Activated CD4-positive, alpha-beta T cell treated with anti-CD3 and anti-CD28 coated beads, Interleukin-2, amount 10 ng/mL, durations not matched to agents 24 days and 14 days (primary cell): ENCODE results near the gene GSTO2. TPM values are rescaled to one million over a fixed set of nuclear protein-coding genes. Genes with fewer than 3 reads are reported as not detected.

Experiments
- DNase-seq: peaks from one replicate; pipeline ENCODE4 v3.0.0; 2022
- H3K27ac Mint-ChIP-seq: one replicate; pipeline ENCODE4 v1.8.0; 2022; ENCODE audit warnings: mild to moderate bottlenecking, mixed read lengths
- H3K27me3 Mint-ChIP-seq: one replicate; pipeline ENCODE4 v1.8.0; 2022; ENCODE audit warnings: mixed read lengths
- H3K36me3 Mint-ChIP-seq: one replicate; pipeline ENCODE4 v1.8.0; 2022; ENCODE audit warnings: low read depth, mild to moderate bottlenecking, mixed read lengths
- H3K4me1 Mint-ChIP-seq: one replicate; pipeline ENCODE4 v1.8.0; 2021; ENCODE audit warnings: mixed read lengths
- H3K4me3 Mint-ChIP-seq: one replicate; pipeline ENCODE4 v1.8.0; 2022; ENCODE audit warnings: mild to moderate bottlenecking, moderate library complexity, mixed read lengths
- H3K9me3 Mint-ChIP-seq: one replicate; pipeline ENCODE4 v1.8.0; 2021; ENCODE audit warnings: mixed read lengths
- intact Hi-C: fragments of 100-400 bp; cut with micrococcal nuclease; formaldehyde crosslinking; loops from one replicate; pipeline ENCODE4 v1.15.1; 2023
- total RNA-seq: library from RNA; stranded (reverse); gene quantifications from 2 replicates; pipeline ENCODE4 v1.2.3, GENCODE V29; 2022

Gene GSTO2
- total RNA-seq, 1 donor from 2014 or later: 0.77 TPM

DNA sequence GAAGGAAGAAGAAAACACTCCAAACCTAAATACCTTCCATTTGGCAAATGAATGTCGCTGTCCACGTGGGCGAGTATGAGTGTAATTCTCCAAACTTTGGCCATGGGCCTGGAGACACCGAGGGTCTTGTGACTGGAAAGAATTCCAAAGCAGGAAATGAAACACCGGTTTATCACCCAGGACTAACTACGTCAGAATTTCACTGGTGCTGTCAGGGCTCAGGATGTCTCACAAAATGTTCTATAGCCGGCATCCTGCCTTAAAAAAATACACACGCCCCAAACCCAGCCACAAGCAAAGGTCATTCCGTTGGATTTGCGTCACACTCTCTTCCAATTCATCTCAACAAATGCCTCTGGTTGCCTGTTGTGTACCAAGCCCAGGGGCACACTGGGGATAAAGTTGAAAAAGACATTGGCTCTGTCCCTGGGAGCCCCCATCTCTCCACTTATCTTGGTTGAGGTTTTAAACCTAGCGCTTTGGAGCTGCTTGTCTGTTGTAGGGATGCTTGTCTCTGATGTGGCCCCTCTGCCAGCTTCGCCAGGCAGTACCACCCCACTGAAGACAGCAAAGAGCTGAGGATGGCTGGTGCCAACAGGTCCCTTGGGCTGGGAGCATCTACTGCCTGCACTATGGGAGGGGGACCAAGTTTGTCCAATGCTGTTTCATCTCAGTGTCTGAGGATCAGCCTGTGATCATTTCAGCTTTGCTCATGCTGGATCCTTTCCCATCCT lies 31.2 kb downstream of the GSTO2 start:
- Mint-ChIP-seq H3K36me3 (peaks cover 6% of the 10 kb centered on the region), H3K4me1 (peaks cover 35% of the 10 kb centered on the region), H3K4me3 (peak overlapping the region; percentile 27), H3K27me3 (no peaks in the 10 kb centered on the region), H3K27ac (peak overlapping the region; percentile 75), H3K9me3 (no peaks in the 10 kb centered on the region)
- intact Hi-C loops: no loop called here
- DNase-seq: peak; percentile 68

DNA sequence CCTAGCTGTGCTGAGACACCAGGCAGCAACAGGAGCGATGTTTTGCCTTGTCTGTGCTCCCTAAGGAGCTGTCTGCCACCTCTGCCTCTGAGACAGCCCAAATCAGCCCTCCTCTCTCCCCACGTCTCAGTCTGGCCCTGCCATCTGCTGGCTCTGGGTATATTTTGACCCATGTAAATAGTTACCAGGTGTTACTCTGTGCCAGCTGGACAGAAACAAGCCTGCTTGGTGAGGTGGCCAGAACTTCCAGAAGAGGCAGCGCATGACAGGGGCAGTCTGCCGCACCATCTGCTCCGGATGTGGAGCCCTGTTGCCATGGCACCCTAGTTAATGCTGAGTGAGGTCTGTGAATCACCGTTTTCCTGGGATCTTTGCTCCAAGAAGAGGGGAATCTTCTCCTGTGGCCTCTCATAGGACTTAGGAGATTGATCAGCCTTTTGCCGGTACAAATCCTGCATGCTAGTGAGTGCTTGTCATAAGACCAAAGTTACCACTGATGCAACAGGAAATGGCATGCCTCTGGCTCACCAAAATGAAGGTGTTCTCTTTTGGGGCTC lies 31.8 kb downstream of the GSTO2 start:
- peaks cover 6% of the 10 kb centered on the region for H3K36me3 Mint-ChIP-seq
- H3K4me1 Mint-ChIP-seq: peaks cover 37% of the 10 kb centered on the region
- H3K9me3 Mint-ChIP-seq: no peaks in the 10 kb centered on the region
- peak overlapping the region; percentile 19 for H3K4me3 Mint-ChIP-seq
- DNase-seq: peak; percentile 79
- H3K27me3 Mint-ChIP-seq: no peaks in the 10 kb centered on the region
- intact Hi-C loops: loop anchor here (1.0 kb wide), 1 partner anchor 52 kb away; the partner anchor contains the start of gene CFAP58
- peak overlapping the region; percentile 75 for H3K27ac Mint-ChIP-seq

DNA sequence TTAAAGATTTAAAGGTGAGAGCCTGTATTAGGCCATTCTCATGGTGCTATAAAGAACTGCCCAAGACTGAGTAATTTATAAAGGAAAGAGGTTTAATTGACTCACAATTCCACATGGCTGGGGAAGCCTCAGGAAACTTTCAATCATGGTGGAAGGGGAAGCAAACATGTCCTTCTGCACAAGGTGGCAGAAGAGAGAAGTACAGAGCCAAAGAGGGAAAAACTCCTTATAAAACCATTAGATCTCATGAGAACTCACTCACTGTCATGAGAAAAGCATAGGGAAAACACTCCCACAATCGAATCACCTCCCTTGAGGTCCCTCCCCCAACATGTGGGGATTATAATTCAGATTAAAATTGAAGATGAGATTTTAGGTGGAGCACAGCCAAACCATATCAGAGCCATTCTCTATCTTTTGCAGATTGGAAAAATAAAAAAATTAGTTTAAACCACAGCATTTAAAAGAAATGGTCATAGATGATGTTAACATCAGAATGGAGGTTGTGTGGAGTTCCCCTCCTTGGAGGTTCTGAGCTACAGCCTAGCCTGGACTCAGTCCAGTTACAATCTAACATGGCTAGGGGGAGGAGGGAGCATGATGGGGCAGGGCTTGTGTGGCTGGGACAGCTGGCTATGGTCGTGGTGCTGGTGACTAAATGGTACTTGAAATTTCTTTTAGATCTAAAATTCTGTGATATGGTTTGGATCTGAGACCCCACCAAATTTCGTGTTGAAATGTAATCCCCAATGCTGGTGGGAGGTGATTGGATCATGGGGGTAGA lies 33.1 kb downstream of the GSTO2 start:
- DNase-seq: no peak
- H3K9me3 Mint-ChIP-seq: no peaks in the 10 kb centered on the region
- peaks cover 6% of the 10 kb centered on the region for H3K36me3 Mint-ChIP-seq
- no peak overlapping the region for H3K4me3 Mint-ChIP-seq
- H3K27ac Mint-ChIP-seq: no peak overlapping the region
- H3K4me1 Mint-ChIP-seq: peaks cover 46% of the 10 kb centered on the region
- no peaks in the 10 kb centered on the region for H3K27me3 Mint-ChIP-seq
- intact Hi-C loops: loop anchor here (1.0 kb wide), 1 partner anchor 51 kb away; the partner anchor contains the start of gene CFAP58

DNA sequence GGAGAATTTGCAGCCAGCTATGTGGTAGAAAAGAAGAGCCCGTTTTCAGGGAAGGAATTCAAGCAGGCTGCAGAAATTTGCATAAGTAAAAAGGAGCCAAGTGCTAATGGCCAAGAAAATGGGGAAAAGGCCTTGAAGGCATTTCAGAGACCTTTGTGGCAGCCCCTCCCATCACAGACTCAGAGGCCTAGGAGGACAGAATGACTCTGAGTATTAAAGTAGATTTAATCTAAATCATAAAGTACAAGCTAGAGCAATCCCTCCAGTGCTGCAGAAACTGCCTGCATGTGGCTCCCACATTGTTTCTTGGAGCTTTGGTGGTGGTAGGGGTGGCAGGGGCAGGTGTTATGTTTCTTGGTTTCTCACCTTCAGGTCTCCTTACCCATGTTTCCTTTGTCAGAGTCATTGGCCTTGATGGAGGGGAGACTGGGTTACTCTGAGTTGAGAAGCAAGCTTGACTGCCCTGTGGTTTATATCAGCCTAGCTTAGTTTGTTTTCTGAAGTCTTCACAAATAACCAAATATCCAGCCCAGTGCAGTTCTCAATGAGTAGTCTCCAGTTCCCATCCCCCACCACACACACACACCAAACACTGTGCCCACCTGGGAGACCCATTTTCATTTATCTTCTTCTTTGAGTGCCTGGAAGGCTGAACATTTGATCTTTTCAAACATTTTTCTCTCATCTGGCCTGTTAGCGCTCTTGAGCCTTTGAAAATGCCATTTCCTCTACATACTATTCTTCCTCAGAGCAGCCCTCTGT lies 34.8 kb downstream of the GSTO2 start:
- H3K4me3 Mint-ChIP-seq: no peak overlapping the region
- H3K4me1 Mint-ChIP-seq: peaks cover 62% of the 10 kb centered on the region
- H3K27ac Mint-ChIP-seq: peak overlapping the region; percentile 35
- H3K9me3 Mint-ChIP-seq: no peaks in the 10 kb centered on the region
- no peaks in the 10 kb centered on the region for H3K27me3 Mint-ChIP-seq
- H3K36me3 Mint-ChIP-seq: peaks cover 11% of the 10 kb centered on the region
- intact Hi-C loops: loop anchor here (2.0 kb wide), 1 partner anchor 13 kb away; no protein-coding TSS in a partner anchor
- DNase-seq: no peak

DNA sequence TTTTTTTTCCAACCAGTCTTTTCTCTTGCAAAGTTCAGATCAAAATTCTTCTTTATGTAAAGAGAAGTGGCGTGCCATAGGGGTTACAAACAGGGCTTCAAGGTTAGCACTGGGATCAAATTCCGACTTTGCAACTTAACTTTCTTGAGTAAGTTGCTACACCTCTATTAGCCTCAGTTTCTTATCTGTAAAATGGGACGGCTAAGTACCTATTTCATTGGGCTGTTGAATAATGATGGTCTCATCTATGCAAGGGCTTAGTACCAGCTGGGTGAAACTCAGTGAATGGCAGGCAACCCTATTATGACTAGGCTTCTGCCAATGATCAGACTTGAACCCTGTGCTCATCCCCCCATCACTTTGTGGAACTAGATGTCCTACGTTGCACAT lies 35.4 kb downstream of the GSTO2 start:
- intact Hi-C loops: loop anchor here (2.0 kb wide), 1 partner anchor 14 kb away; no protein-coding TSS in a partner anchor
- no peak overlapping the region for H3K4me3 Mint-ChIP-seq
- peak overlapping the region; percentile 35 for H3K27ac Mint-ChIP-seq
- H3K27me3 Mint-ChIP-seq: no peaks in the 10 kb centered on the region
- no peaks in the 10 kb centered on the region for H3K9me3 Mint-ChIP-seq
- no peak for DNase-seq
- peaks cover 62% of the 10 kb centered on the region for H3K4me1 Mint-ChIP-seq
- H3K36me3 Mint-ChIP-seq: peaks cover 14% of the 10 kb centered on the region

DNA sequence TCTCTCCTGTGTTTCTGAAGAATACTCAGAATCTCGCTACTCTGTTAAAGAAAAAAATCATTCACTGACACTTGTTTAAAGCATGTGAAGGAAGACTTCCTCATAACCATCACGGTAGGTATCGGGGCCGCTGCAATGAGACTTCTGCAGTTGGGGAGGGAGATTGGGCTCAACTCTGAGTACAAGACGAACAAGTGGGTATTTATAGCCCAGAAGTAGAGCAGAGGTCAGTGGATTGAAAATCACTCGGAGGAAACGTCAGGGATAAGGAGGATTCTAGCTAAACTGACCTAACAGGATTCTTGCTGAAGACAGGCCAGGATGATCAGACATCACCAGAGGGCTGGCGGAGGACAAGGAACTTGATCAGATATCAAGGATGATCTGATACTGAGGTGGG lies 35.9 kb downstream of the GSTO2 start:
- Mint-ChIP-seq H3K27ac (no peak overlapping the region), H3K9me3 (no peaks in the 10 kb centered on the region), H3K4me1 (peaks cover 61% of the 10 kb centered on the region), H3K27me3 (no peaks in the 10 kb centered on the region), H3K36me3 (peaks cover 17% of the 10 kb centered on the region), H3K4me3 (no peak overlapping the region)
- intact Hi-C loops: loop anchor here (1.0 to 2.0 kb wide), 2 partner anchors 14 to 45 kb away; no protein-coding TSS in a partner anchor
- DNase-seq: no peak

DNA sequence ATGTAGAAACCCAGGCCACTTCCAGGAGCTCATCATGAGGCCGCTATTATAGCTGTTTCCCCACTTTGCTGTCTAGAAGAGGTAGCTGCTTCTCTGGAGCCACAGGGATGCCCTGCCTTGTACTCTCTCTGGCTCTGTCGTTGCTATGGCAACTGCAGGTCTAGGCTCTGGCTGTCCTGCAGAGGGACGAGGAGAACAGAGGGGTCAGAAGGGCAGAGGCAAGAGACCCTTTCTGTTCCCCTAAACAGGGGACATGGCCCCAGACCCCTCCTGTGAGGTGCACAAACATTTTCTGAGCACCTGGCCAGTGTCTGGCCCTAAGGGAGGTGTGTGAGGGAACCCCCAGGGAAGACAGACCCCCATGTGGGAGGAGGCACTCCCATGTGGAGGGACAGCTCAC lies 37.9 kb downstream of the GSTO2 start:
- no peaks in the 10 kb centered on the region for H3K27me3 Mint-ChIP-seq
- H3K4me1 Mint-ChIP-seq: peaks cover 56% of the 10 kb centered on the region
- intact Hi-C loops: no loop called here
- no peak overlapping the region for H3K27ac Mint-ChIP-seq
- DNase-seq: peak; percentile 59
- H3K9me3 Mint-ChIP-seq: no peaks in the 10 kb centered on the region
- H3K4me3 Mint-ChIP-seq: no peak overlapping the region
- peaks cover 29% of the 10 kb centered on the region for H3K36me3 Mint-ChIP-seq

DNA sequence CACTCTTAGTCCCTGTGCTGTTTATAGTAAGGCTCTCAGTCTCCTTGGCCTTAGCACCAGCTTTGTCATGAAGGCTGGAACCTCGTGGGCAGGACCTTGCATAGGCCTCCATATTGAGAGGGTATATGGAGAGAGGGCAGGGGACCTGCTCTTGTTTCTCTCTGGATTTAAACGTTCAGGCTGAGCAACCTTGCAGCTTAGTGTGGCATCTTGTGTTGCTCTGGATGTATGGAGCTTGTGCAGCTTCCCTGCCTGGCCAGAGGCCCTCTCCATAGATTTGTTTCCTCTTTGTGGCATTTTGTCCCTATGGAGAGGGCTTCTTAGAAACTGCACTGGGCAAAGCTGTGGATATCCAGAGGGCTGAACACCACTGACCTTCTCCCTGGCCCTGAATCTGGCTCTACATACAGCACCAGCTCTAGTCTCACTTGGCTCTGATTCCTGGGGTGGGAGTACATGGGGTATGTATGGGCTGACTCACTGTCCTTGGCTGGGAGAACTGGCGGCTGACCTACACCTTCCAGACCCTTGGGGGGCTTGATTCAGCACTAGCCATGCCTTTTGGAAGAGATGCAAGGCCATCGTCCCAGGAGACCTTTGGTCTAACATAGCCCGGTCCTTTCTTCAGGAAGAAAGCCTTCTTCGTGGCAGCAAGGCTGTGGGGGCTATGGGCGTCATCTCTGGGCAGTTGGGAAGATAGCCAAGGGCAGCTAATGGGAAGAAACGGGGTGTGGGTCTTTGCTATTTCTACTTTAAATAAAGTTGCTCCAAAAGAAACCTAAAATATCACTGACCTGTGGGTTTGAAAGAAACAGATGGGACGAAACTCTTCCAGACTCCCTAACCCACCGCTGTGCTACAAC lies 38.8 kb downstream of the GSTO2 start:
- intact Hi-C loops: loop anchor here (1.0 kb wide), 3 partner anchors 21 to 43 kb away; partner anchors contain the start of gene ITPRIP
- peak overlapping the region; percentile 78 for H3K4me3 Mint-ChIP-seq
- H3K27ac Mint-ChIP-seq: peak overlapping the region; percentile 71
- no peaks in the 10 kb centered on the region for H3K9me3 Mint-ChIP-seq
- DNase-seq: peak; percentile 60
- H3K27me3 Mint-ChIP-seq: no peaks in the 10 kb centered on the region
- peaks cover 38% of the 10 kb centered on the region for H3K36me3 Mint-ChIP-seq
- peaks cover 61% of the 10 kb centered on the region for H3K4me1 Mint-ChIP-seq

DNA sequence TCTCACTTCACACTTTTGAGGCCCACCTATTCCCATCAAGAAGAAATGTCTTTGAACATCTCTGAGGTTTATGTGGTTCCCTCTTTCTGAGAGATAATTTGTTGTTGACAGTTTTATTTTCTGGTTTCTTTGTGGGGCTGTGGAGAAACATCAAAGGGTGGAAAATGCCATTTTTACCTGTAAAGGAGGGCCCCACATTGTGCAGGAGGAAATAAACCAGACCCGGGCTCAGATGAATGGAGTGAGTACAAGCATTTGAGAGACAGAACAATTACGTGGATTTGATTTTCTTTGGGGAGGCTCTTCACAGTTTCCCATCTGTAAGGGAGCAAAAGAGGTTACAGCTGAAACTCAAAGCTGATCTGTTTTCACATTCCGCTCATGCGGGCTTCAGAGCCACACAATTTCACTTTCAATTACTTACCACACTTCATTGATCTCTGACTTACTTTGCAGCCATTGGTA lies 39.5 kb downstream of the GSTO2 start:
- H3K27me3 Mint-ChIP-seq: no peaks in the 10 kb centered on the region
- peak; percentile 86 for DNase-seq
- peaks cover 64% of the 10 kb centered on the region for H3K4me1 Mint-ChIP-seq
- H3K9me3 Mint-ChIP-seq: no peaks in the 10 kb centered on the region
- peak overlapping the region; percentile 71 for H3K27ac Mint-ChIP-seq
- H3K36me3 Mint-ChIP-seq: peaks cover 41% of the 10 kb centered on the region
- intact Hi-C loops: loop anchor here (1.0 kb wide), 3 partner anchors 21 to 43 kb away; partner anchors contain the start of gene ITPRIP
- peak overlapping the region; percentile 78 for H3K4me3 Mint-ChIP-seq

DNA sequence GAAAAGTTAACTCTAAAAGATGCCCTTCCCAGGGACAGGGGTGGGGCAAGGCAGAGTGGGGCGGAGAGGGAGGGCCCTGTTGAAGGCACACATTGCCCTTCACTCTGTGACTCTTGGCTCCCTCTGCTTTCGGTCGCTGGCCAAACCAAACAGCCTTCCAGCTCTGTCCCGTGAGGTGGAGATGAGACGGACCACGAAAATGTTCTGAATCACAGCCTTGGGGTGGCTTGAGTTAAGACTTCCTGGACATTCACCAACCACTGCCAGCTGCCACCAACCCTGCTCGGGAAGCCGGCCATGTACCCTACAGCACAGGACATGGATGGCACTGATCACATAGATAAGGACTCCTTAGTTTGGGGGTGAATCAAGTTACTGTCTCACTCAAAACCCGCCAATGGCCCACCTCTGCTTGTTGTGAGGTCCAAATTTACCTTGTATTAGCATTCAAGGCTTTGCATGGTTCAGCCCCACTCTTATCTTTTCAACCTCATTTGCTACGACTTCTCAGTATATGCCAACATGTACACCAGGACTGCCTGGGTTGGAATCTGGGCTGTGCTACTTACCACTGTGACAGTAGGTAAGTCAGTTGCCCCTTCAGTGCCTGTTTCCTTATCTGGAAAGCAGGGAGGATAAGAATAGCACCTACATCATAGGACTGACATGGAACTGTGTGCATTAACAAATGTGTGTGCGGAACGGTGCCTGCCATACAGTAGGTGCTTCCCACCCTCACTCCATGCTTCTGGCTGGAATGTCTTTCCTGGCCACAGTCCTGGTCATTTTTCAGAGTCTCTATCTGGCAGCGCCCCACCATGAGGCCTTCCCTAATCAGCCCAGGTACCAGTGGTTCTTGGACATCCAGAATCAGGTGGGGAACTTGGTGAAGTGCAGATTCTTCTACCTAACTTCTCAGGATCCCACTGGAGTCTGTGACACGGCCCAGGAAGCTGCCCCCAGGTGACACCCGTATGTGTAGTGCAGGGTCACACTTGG lies 41.3 kb downstream of the GSTO2 start:
- Mint-ChIP-seq H3K4me1 (peaks cover 60% of the 10 kb centered on the region), H3K27ac (no peak overlapping the region)
- no peak for DNase-seq

DNA sequence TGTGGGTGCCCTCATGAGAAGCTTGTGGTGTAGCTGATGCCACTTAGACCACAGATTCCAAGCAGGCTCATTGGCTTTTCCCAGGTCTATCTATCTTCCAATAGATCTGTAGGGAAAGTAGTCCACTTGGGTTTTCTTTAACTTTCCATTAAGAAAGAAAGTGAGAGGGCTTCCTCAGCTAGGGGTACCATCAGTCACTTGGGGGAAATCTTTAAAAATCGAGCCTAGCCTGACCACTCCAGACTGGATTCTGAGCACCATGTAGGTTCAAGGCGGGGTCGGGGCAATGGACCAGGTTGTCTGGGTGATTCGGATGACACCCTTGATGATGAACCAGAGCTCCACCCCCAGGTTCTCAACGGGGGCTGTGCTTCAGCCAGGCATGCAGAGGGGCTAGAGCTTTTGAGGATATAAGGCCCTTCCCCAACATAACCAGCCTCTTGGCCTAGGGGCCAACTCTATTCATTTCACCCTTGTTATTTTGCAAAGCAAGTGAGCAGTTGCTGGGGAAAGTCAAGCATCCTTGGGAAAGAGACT lies 42.3 kb downstream of the GSTO2 start:
- H3K27me3 Mint-ChIP-seq: no peaks in the 10 kb centered on the region
- peaks cover 53% of the 10 kb centered on the region for H3K36me3 Mint-ChIP-seq
- H3K4me3 Mint-ChIP-seq: no peak overlapping the region
- no peaks in the 10 kb centered on the region for H3K9me3 Mint-ChIP-seq
- H3K4me1 Mint-ChIP-seq: peaks cover 54% of the 10 kb centered on the region
- H3K27ac Mint-ChIP-seq: no peak overlapping the region
- intact Hi-C loops: no loop called here
- no peak for DNase-seq

More for the DNA sequence above, 41.3 kb downstream of the GSTO2 start:
- Mint-ChIP-seq H3K36me3 (peaks cover 50% of the 10 kb centered on the region), H3K4me3 (no peak overlapping the region), H3K27me3 (no peaks in the 10 kb centered on the region), H3K9me3 (no peaks in the 10 kb centered on the region)
- intact Hi-C loops: no loop called here
